ENCODE data around the gene CTDP1. TPM values are rescaled to one million over a fixed set of nuclear protein-coding genes. Genes with fewer than 3 reads are reported as not detected.

The CTDP1 gene
- total RNA-seq, 1 experiment from 2014 or later, result 24.9 TPM

- no peak overlapping the region for H2AFZ ChIP-seq (ENCODE audit: low read depth, low read length, poor library complexity, severe bottlenecking)
- DNase-seq (ENCODE audit: low read depth, low spot score), result no peak
These were observed 15.0 kb upstream of the CTDP1 start for GRCh38 chr18:79664525-79665125.

GRCh38 chr18:79668203-79668602, 11.4 kb upstream of the CTDP1 start:
- no peak overlapping the region for H3K27ac ChIP-seq (ENCODE audit: low read depth, low read length)
- no peaks in the 10 kb centered on the region for H3K27me3 ChIP-seq (ENCODE audit: insufficient read depth, low read length)
- no peaks in the 10 kb centered on the region for H3K4me1 ChIP-seq (ENCODE audit: control insufficient read depth in 1 of 2, insufficient read depth in 2 of 2, low read length in 2 of 2)
- intact Hi-C loops (cut with micrococcal nuclease), result loop anchor here (10.0 kb wide), 1 partner anchor 57 kb away; no protein-coding TSS in a partner anchor
- ChIA-PET CTCF (no interaction called here), POLR2A (no interaction called here), RAD21 (ENCODE audit: low non-redundant PET in 1 of 2, low total read pairs in 2 of 2, uncharacterized antibody in 2 of 2, unreplicated experiment in 2 of 2) (no interaction called here)
- ATAC-seq, result no peak
- H3K36me3 ChIP-seq (ENCODE audit: control insufficient read depth in 1 of 2, insufficient read depth in 2 of 2, low read length in 2 of 2), result no peaks in the 10 kb centered on the region
- no peaks in the 10 kb centered on the region for H3K9me2 ChIP-seq (ENCODE audit: insufficient read depth)
- H3K4me2 ChIP-seq (ENCODE audit: low read length), result no peak overlapping the region
- no peaks in the 10 kb centered on the region for H3K79me2 ChIP-seq (ENCODE audit: insufficient read depth, low read length)
- no peak for DNase-seq (ENCODE audit: low read depth, low spot score)
- no peak overlapping the region for H2AFZ ChIP-seq (ENCODE audit: low read depth, low read length, poor library complexity, severe bottlenecking)
- no TSS peak for BruUV-seq (replicated peaks)
- no peak overlapping the region for H3K4me3 ChIP-seq (replicated peaks in 1 of 2; ENCODE audit: low read depth in 1 of 2, low read length in 2 of 2)
- H3K9me3 ChIP-seq (ENCODE audit: control insufficient read depth in 1 of 2, insufficient read depth in 1 of 2, low read depth in 1 of 2, low read length in 2 of 2), result no peaks in the 10 kb centered on the region
- H3K9ac ChIP-seq (ENCODE audit: low read length), result no peak overlapping the region
- no peaks in the 10 kb centered on the region for H4K20me1 ChIP-seq (ENCODE audit: insufficient read depth)
- TF ChIP-seq CEBPB (IDR thresholded peaks at IDR 0.05; ENCODE audit: low read depth), result no peak
- TF ChIP-seq FOSL1 (IDR thresholded peaks at IDR 0.05; ENCODE audit: low read depth), result no peak
- no peak for TF ChIP-seq RAD21 (IDR thresholded peaks at IDR 0.05; ENCODE audit: low read depth)
- TF ChIP-seq EGR1 (IDR thresholded peaks at IDR 0.05; ENCODE audit: low read depth), result no peak
- no peak for TF ChIP-seq JUND (IDR thresholded peaks at IDR 0.05)
- TF ChIP-seq CBX3 (IDR thresholded peaks at IDR 0.05; ENCODE audit: low read depth), result no peak
- no peak for TF ChIP-seq ZBTB33 (IDR thresholded peaks at IDR 0.05; ENCODE audit: extremely low read depth, insufficient replicate concordance, low read length)
- TF ChIP-seq CTCF (IDR thresholded peaks at IDR 0.05 in 2 of 3, conservative IDR thresholded peaks at IDR 0.05 in 1 of 3; ENCODE audit: borderline replicate concordance in 1 of 3, insufficient read depth in 1 of 3, low read depth in 2 of 3, low read length in 2 of 3), result no peak
- TF ChIP-seq ELF1 (IDR thresholded peaks at IDR 0.05; ENCODE audit: borderline replicate concordance, low read depth), result no peak
- no peak for TF ChIP-seq EZH2 (IDR thresholded peaks at IDR 0.05)
- no peak for TF ChIP-seq ZNF274 (IDR thresholded peaks at IDR 0.05; ENCODE audit: low read depth, low read length)
- TF ChIP-seq SIN3A (IDR thresholded peaks at IDR 0.05; ENCODE audit: low read depth), result no peak
- TF ChIP-seq EZH2phosphoT487 (IDR thresholded peaks at IDR 0.05; ENCODE audit: borderline replicate concordance), result no peak
- TF ChIP-seq ZFX (IDR thresholded peaks at IDR 0.05), result no peak
- no peak for TF ChIP-seq YY1 (IDR thresholded peaks at IDR 0.05; ENCODE audit: extremely low read depth, insufficient replicate concordance, low read depth, low read length)

More at GRCh38 chr18:79664525-79665125, 15.0 kb upstream of the CTDP1 start:
- no TSS peak for BruUV-seq (replicated peaks)
- Histone ChIP-seq H3K27ac (ENCODE audit: low read depth, low read length) (no peak overlapping the region), H3K4me2 (ENCODE audit: low read length) (no peak overlapping the region), H3K36me3 (ENCODE audit: control insufficient read depth in 1 of 2, insufficient read depth in 2 of 2, low read length in 2 of 2) (no peaks in the 10 kb centered on the region), H3K9me3 (ENCODE audit: control insufficient read depth in 1 of 2, insufficient read depth in 1 of 2, low read depth in 1 of 2, low read length in 2 of 2) (no peaks in the 10 kb centered on the region), H3K79me2 (ENCODE audit: insufficient read depth, low read length) (no peaks in the 10 kb centered on the region), H3K9ac (ENCODE audit: low read length) (no peak overlapping the region), H4K20me1 (ENCODE audit: insufficient read depth) (no peaks in the 10 kb centered on the region), H3K4me1 (ENCODE audit: control insufficient read depth in 1 of 2, insufficient read depth in 2 of 2, low read length in 2 of 2) (no peaks in the 10 kb centered on the region), H3K27me3 (ENCODE audit: insufficient read depth, low read length) (peaks cover 9% of the 10 kb centered on the region; the same call in 1 of the 2 replicates), H3K9me2 (ENCODE audit: insufficient read depth) (no peaks in the 10 kb centered on the region), H3K4me3 (replicated peaks in 1 of 2; ENCODE audit: low read depth in 1 of 2, low read length in 2 of 2) (no peak overlapping the region)
- no peak for TF ChIP-seq CBX3 (IDR thresholded peaks at IDR 0.05; ENCODE audit: low read depth)
- no peak for TF ChIP-seq SP1 (IDR thresholded peaks at IDR 0.05; ENCODE audit: low read depth)
- TF ChIP-seq YY1 (IDR thresholded peaks at IDR 0.05; ENCODE audit: extremely low read depth, insufficient replicate concordance, low read depth, low read length), result no peak
- TF ChIP-seq MAX (IDR thresholded peaks at IDR 0.05), result no peak
- intact Hi-C loops (cut with micrococcal nuclease), result loop anchor here (10.0 kb wide), 1 partner anchor 60 kb away; no protein-coding TSS in a partner anchor
- POLR2A ChIA-PET, result no interaction called here
- RAD21 ChIA-PET (ENCODE audit: low non-redundant PET in 1 of 2, low total read pairs in 2 of 2, uncharacterized antibody in 2 of 2, unreplicated experiment in 2 of 2), result no interaction called here
- ATAC-seq, result no peak
- CTCF ChIA-PET, result no interaction called here
